Breast epithelium (tissue), 3 donors: Measurements from ENCODE around the gene GUCA1A.
"Not testable (repeated sequence)": the region's sequence is repeated elsewhere in the genome, so short reads cannot be mapped to it uniquely, and the experiment has no call there.

Source experiments
- CTCF ChIP-seq, 3 donors: fragments of 450-650 bp; IDR thresholded peaks; one replicate each; pipeline ENCODE4 v1.5.1; 2016 to 2017; ENCODE audit warnings: antibody characterized with exemption in 3 of 3, mild to moderate bottlenecking in 3 of 3, moderate library complexity in 3 of 3
- POLR2A ChIP-seq: fragments of 450-650 bp; IDR thresholded peaks from one replicate; pipeline ENCODE4 v1.6.1; 2016; ENCODE audit warnings: antibody characterized with exemption, mild to moderate bottlenecking, moderate library complexity
- POLR2AphosphoS5 ChIP-seq, 3 donors: sonication (generic); formaldehyde crosslinking; IDR thresholded peaks; one replicate each; pipeline ENCODE4 v1.6.1; 2017; ENCODE audit warnings: antibody characterized with exemption in 3 of 3

- TF ChIP-seq CTCF (IDR thresholded peaks at IDR 0.05); POLR2A; POLR2AphosphoS5 (IDR thresholded peaks at IDR 0.05): not testable (repeated sequence)
Measured at GRCh38 chr6:42207559-42207958, 34.4 kb downstream of the GUCA1A start.
